DMS 273 (cell line): ENCODE measurements around the gene PCSK9.
"Not testable (repeated sequence)": the region's sequence is repeated elsewhere in the genome, so short reads cannot be mapped to it uniquely, and the experiment has no call there.

ENCODE experiments used
- DNase-seq: peaks from one replicate; lab custom pipeline; 2025; ENCODE audit not compliant: unreplicated experiment; lab: John Stamatoyannopoulos, UW

The PCSK9 gene

GRCh38 chr1:55007625-55008024 is 31.7 kb upstream of the PCSK9 start:
- no peak for DNase-seq

GRCh38 chr1:55010194-55010886 is 29.0 kb upstream of the PCSK9 start:
- DNase-seq = no peak

- no peak for DNase-seq
Measured at GRCh38 chr1:55010887-55011217, 28.5 kb upstream of the PCSK9 start.

- DNase-seq = no peak
Measured at GRCh38 chr1:55012661-55013060, 26.7 kb upstream of the PCSK9 start.

GRCh38 chr1:55015123-55015522 is 24.2 kb upstream of the PCSK9 start:
- no peak for DNase-seq

- DNase-seq = no peak
Measured at GRCh38 chr1:55015731-55016620, 23.4 kb upstream of the PCSK9 start.

- no peak for DNase-seq
Measured at GRCh38 chr1:55018395-55018794, 21.0 kb upstream of the PCSK9 start.

- peak; percentile 96 for DNase-seq
Measured at GRCh38 chr1:55021942-55022546, 17.3 kb upstream of the PCSK9 start.

GRCh38 chr1:55024163-55024562 is 15.2 kb upstream of the PCSK9 start:
- DNase-seq = not testable (repeated sequence)

GRCh38 chr1:55026682-55027081 is 12.7 kb upstream of the PCSK9 start:
- not testable (repeated sequence) for DNase-seq

GRCh38 chr1:55031098-55031497 is 8.2 kb upstream of the PCSK9 start:
- not testable (repeated sequence) for DNase-seq

- DNase-seq = no peak
Measured at GRCh38 chr1:55033265-55033614, 6.1 kb upstream of the PCSK9 start.

- DNase-seq = peak; percentile 32
Measured at GRCh38 chr1:55034476-55035133, 4.7 kb upstream of the PCSK9 start.

GRCh38 chr1:55035904-55036303 is 3.4 kb upstream of the PCSK9 start:
- DNase-seq = no peak

GRCh38 chr1:55037733-55038551 is 1.4 kb upstream of the PCSK9 start:
- DNase-seq = peak; percentile 66

GRCh38 chr1:55038552-55038838 is 853 bp upstream of the PCSK9 start:
- DNase-seq = no peak

GRCh38 chr1:55038974-55039341 is 390 bp upstream of the PCSK9 start:
- DNase-seq = no peak

- peak; percentile 88 for DNase-seq
Measured at GRCh38 chr1:55040083-55040932, 960 bp downstream of the PCSK9 start.

- no peak for DNase-seq
Measured at GRCh38 chr1:55040933-55041494, 1.7 kb downstream of the PCSK9 start.

GRCh38 chr1:55041613-55042012 is 2.3 kb downstream of the PCSK9 start:
- DNase-seq = no peak
